C1 segment of cervical spinal cord (tissue), 14 donors: ENCODE data around the gene DPM1.
"Not testable (repeated sequence)": the region's sequence is repeated elsewhere in the genome, so short reads cannot be mapped to it uniquely, and the experiment has no call there.

Source experiments
- DNase-seq, 14 donors: peaks; one replicate each; lab custom pipeline; 2025; lab: John Stamatoyannopoulos, UW

Gene DPM1

GRCh38 chr20:50980071-50980681 is 21.8 kb upstream of the DPM1 start:
- no peak for DNase-seq

DNA sequence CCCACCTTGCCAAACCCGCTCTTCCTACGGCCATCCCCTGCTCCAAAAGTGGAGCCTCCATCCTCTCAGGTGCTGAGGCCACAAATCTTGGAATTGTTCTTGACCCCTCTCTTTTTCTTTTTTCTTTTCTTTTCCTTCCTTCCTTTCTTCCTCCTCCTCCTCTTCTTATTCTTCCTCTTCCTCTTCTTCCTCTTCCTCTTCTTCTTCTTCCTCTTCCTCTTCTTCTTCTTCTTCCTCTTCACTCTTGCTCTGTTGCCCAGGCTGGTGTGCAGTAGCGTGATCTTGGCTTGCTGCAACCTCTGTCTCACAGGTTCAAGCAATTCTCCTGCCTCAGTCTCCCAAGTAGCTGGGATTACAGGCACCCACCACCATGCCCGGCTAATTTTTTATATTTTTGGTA is 20.2 kb upstream of the DPM1 start:
- not testable (repeated sequence) for DNase-seq

- DNase-seq, result no peak
Measured at GRCh38 chr20:50977066-50978021, 19.0 kb upstream of the DPM1 start.

- DNase-seq, result no peak
Measured at GRCh38 chr20:50975701-50976330, 17.5 kb upstream of the DPM1 start.

GRCh38 chr20:50969912-50970311 is 11.6 kb upstream of the DPM1 start:
- no peak for DNase-seq

GRCh38 chr20:50969435-50969834 is 11.1 kb upstream of the DPM1 start:
- DNase-seq, result no peak

GRCh38 chr20:50968289-50968688 is 10.0 kb upstream of the DPM1 start:
- DNase-seq, result no peak

DNA sequence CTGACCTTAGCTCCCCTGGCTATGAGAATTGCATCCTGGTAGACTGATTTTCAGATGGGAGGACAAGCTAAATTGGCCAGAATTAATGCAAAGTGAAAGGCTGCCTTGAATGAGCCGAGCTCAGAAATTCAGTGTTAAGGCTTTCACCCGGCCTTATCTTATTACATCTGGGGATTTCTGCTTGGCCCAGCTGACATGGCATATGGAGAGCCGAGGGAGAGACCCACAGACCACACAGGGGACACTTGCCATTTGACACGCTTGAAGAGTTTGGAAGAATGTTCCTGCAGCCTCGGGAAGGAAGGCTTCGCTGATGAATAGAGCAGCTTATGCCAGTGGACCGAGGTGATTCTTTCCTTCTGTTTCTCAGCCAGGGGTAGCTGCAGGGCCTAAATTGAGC is 9.3 kb upstream of the DPM1 start:
- no peak for DNase-seq

- DNase-seq, result no peak
Measured at GRCh38 chr20:50959543-50960126, 1.3 kb upstream of the DPM1 start.

- peak in 13 of 14 donors; percentile 22 to 97 (median 88) for DNase-seq
Measured at GRCh38 chr20:50958615-50959542, 547 bp upstream of the DPM1 start, which contains the start of gene MOCS3. TSS of gene MOCS3 (plus strand) at chr20:50958818. CDS start at chr20:50958843, 25 bp downstream.

- no peak for DNase-seq
Measured at GRCh38 chr20:50957276-50957675, 1.1 kb downstream of the DPM1 start.

- no peak for DNase-seq
Measured at GRCh38 chr20:50953821-50954220, 4.5 kb downstream of the DPM1 start.

DNA sequence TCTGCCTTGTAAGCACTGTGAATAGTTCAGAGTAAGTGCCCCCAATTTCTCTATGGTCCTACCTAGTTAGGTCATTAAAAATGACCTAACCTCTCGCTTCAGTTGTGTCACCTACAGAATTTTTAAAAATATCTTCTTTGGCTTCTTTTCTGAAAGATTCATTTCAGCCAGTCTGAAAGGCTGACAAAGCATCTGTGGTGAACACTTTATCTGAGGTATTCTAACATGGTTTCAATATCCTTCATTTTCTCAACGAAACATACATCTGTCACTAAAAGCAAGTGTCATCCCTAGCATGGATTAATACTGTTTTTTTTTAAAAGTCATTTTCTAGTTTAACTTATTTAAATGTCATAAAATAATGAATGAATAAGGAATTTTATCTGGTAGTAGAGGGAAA is 5.1 kb downstream of the DPM1 start:
- no peak for DNase-seq

DNA sequence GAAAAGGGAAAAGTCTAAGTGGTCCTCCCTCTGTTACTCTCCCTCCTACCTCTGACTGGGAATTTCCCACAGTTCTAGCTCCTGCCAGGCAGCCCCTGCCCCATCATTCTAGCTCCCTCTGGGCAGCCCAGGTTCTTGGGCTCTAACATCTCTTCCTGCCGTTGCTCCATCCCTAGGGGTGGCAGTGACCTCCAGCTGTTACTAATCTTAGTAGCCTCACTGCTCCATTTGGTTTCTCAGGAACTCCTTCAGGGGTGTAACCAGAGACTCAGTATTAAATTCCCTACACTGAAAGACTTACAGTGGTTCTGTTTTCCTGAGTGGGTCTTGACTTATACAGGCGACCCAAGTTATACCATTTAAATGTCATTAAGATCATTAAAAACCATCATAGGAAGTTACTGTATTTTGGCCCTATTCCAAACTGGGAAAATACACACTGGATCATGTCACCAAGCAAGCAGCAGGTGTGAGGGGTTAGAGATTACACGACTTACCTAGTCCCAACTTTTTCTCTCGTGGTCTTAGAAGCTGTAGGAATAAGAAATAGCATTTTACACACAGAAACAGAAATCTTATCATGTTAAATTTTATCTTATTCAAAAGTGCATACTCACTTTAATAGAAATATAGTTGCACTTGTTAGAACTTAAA is 10.1 kb downstream of the DPM1 start:
- no peak for DNase-seq

DNA sequence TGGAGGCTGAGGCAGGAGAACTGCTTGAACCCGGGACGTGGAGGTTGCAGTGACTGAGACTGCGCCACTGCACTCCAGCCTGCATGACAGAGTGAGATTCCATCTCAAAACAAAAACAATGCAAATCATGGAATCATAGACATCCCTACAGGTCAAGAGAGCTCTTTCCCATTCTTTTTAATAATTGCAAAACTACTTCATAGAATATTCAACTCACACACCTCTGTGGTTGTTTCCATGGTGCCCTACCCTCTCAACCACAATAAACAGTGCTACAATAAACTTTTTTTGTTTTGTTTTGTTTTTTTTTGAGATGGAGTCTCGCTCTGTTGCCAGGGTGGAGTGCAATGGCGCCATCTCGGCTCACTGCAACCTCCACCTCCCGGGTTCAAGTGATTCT is 15.3 kb downstream of the DPM1 start:
- no peak for DNase-seq

- no peak for DNase-seq
Measured at GRCh38 chr20:50933589-50933988, 24.7 kb downstream of the DPM1 start.

DNA sequence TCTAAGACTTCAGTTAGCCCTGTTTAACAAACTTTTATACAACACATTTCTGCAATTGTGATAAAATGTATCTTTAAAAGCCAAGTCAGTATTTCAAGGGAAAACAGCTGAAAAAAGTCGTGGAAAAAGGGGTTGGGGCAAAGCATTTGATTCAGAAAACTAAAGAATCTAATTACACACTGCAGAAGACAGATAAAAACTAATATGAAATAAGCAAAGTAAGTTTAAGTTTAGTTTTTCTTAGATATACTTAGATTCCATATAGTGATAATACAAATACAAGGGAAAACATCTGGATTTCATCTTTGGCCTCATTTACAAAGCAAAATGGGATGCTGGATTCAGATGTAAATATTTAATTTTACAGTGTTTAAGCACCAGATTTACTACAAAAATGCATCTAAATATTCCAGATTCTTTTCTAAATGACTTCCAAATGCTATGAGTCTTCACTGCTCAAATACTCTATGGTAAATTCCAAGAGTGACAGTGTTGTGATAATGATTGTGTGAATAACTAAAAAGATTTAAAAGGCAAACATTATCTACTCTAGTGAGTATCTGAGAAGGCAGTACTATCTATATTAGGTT is 25.5 kb downstream of the DPM1 start:
- no peak for DNase-seq

- no peak for DNase-seq
Measured at GRCh38 chr20:50932016-50932485, 26.3 kb downstream of the DPM1 start.

- DNase-seq, result peak; percentile 47 to 97 (median 92)
Measured at GRCh38 chr20:50931306-50932015, 26.9 kb downstream of the DPM1 start, which contains the start of gene ADNP. TSS of gene ADNP (minus strand) at chr20:50931437. CDS start at chr20:50903996, 27,441 bp downstream.
